Frontal cortex (tissue), 4 donors: ENCODE results near the gene NUDT3. TPM values are rescaled to one million over a fixed set of nuclear protein-coding genes. Genes with fewer than 3 reads are reported as not detected.
"Not testable (repeated sequence)": the region's sequence is repeated elsewhere in the genome, so short reads cannot be mapped to it uniquely, and the experiment has no call there.

ENCODE experiments used
- DNase-seq, 2 donors: peaks; one replicate each; pipeline ENCODE4 v3.0.0; 2012; ENCODE audit warnings: low spot score in 2 of 2
- FAIRE-seq: peaks from 2 replicates; lab custom pipeline; 2012; peaks lifted over from hg19 to GRCh38; lab: Jason Lieb, UNC
- total RNA-seq: library from RNA; depleted of rRNA; stranded (reverse); fragments of >200 nt; gene quantifications from one replicate; pipeline ENCODE4 v1.2.3, GENCODE V29; 2014
- donor health status: control.
- donor health status: control.
- donor health status: control.

The NUDT3 gene
- total RNA-seq, 1 donor from 2014 or later = 96.2 TPM

GRCh38 chr6:34393966-34394305 is 1.5 kb upstream of the NUDT3 start:
- no peak for FAIRE-seq
- DNase-seq = no peak

GRCh38 chr6:34393191-34393965 is 909 bp upstream of the NUDT3 start:
- FAIRE-seq (no peak), DNase-seq (peak in 1 of 2 donors; percentile 51)

GRCh38 chr6:34391786-34392496 is 528 bp downstream of the NUDT3 start:
- peak in 1 of 2 donors; percentile 76 for DNase-seq
- no peak for FAIRE-seq

- DNase-seq (no peak), FAIRE-seq (no peak)
Observed at GRCh38 chr6:34391473-34391785, 1.0 kb downstream of the NUDT3 start.

GRCh38 chr6:34390531-34391472 is 1.7 kb downstream of the NUDT3 start:
- FAIRE-seq = no peak
- DNase-seq = no peak

- no peak for FAIRE-seq
- no peak for DNase-seq
Observed at GRCh38 chr6:34389034-34389433, 3.4 kb downstream of the NUDT3 start.

GRCh38 chr6:34388421-34388820 is 4.0 kb downstream of the NUDT3 start:
- no peak for DNase-seq
- no peak for FAIRE-seq

GRCh38 chr6:34386316-34387137 is 5.9 kb downstream of the NUDT3 start:
- FAIRE-seq = no peak
- no peak for DNase-seq

GRCh38 chr6:34385793-34386195 is 6.7 kb downstream of the NUDT3 start:
- DNase-seq = no peak
- no peak for FAIRE-seq

- no peak for FAIRE-seq
- no peak for DNase-seq
Observed at GRCh38 chr6:34384321-34385153, 7.9 kb downstream of the NUDT3 start.

- DNase-seq (no peak), FAIRE-seq (no peak)
Observed at GRCh38 chr6:34383656-34384320, 8.7 kb downstream of the NUDT3 start.

- FAIRE-seq (no peak), DNase-seq (no peak)
Observed at GRCh38 chr6:34383161-34383631, 9.3 kb downstream of the NUDT3 start.

GRCh38 chr6:34381081-34381480 is 11.4 kb downstream of the NUDT3 start:
- FAIRE-seq (no peak), DNase-seq (no peak)

GRCh38 chr6:34378470-34378869 is 14.0 kb downstream of the NUDT3 start:
- FAIRE-seq (no peak), DNase-seq (no peak)

- no peak for DNase-seq
- no peak for FAIRE-seq
Observed at GRCh38 chr6:34377984-34378383, 14.5 kb downstream of the NUDT3 start.

- DNase-seq, FAIRE-seq: not testable (repeated sequence)
Observed at GRCh38 chr6:34377571-34377970, 14.9 kb downstream of the NUDT3 start.

GRCh38 chr6:34375833-34376232 is 16.6 kb downstream of the NUDT3 start:
- no peak for FAIRE-seq

GRCh38 chr6:34374508-34374907 is 18.0 kb downstream of the NUDT3 start:
- FAIRE-seq = no peak
- DNase-seq = no peak

More at GRCh38 chr6:34375833-34376232, 16.6 kb downstream of the NUDT3 start:
- no peak for DNase-seq
